ENCODE results near the gene TBC1D19.
"Not testable (repeated sequence)": the region's sequence is repeated elsewhere in the genome, so short reads cannot be mapped to it uniquely, and the experiment has no call there.

Gene TBC1D19

DNA sequence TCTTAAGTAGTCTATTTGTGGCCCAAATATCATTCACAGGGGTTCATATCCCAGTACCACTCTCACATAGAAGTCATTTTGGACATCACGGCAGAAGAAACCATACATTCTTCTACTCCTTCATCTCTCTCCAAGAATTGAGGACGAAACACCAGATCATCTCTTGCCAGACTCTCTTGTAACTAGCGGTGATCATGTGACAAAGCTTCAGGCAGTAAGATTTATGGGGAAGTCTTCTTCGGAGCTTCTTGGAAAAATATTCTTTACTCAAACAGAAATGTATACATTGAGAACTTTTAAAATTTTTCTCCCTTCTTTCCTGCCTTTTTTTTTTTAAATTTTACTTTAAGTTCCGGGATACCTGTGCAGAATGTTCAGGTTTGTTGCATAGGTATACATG, 4.7 kb upstream of the TBC1D19 start:
- H3K27me3 ChIP-seq (ENCODE audit: insufficient read depth, low read length): no peaks in the 10 kb centered on the region
- no peak overlapping the region for H3K9ac ChIP-seq (ENCODE audit: low read length)
- H3K4me2 ChIP-seq (ENCODE audit: low read length): no peak overlapping the region
- no peaks in the 10 kb centered on the region for H3K79me2 ChIP-seq (ENCODE audit: insufficient read depth, low read length)
- H3K36me3 ChIP-seq (ENCODE audit: insufficient read depth, low read length): no peaks in the 10 kb centered on the region
- no peaks in the 10 kb centered on the region for H3F3A ChIP-seq (ENCODE audit: insufficient read depth, low read length)
- peaks cover 9% of the 10 kb centered on the region for H3K4me1 ChIP-seq (ENCODE audit: insufficient read depth, low read length, severe bottlenecking)
- H4K20me1 ChIP-seq (ENCODE audit: insufficient read depth, low read length): no peaks in the 10 kb centered on the region
- H3K9me2 ChIP-seq (ENCODE audit: low read depth, low read length): no peaks in the 10 kb centered on the region
- H3K9me3 ChIP-seq (ENCODE audit: low read length): no peaks in the 10 kb centered on the region
- H2AFZ ChIP-seq (ENCODE audit: low read length): no peak overlapping the region
- TF ChIP-seq, protein P1, sequence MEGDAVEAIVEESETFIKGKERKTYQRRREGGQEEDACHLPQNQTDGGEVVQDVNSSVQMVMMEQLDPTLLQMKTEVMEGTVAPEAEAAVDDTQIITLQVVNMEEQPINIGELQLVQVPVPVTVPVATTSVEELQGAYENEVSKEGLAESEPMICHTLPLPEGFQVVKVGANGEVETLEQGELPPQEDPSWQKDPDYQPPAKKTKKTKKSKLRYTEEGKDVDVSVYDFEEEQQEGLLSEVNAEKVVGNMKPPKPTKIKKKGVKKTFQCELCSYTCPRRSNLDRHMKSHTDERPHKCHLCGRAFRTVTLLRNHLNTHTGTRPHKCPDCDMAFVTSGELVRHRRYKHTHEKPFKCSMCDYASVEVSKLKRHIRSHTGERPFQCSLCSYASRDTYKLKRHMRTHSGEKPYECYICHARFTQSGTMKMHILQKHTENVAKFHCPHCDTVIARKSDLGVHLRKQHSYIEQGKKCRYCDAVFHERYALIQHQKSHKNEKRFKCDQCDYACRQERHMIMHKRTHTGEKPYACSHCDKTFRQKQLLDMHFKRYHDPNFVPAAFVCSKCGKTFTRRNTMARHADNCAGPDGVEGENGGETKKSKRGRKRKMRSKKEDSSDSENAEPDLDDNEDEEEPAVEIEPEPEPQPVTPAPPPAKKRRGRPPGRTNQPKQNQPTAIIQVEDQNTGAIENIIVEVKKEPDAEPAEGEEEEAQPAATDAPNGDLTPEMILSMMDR (IDR thresholded peaks at IDR 0.05; ENCODE audit: low read length): no peak
- no peak for TF ChIP-seq EZH2 (IDR thresholded peaks at IDR 0.05; ENCODE audit: borderline replicate concordance, low read length)
- H3K4me3 ChIP-seq (ENCODE audit: low read depth, low read length, poor library complexity, severe bottlenecking): no peak overlapping the region
- no peak overlapping the region for H3K27ac ChIP-seq (ENCODE audit: low read depth, low read length, poor library complexity, severe bottlenecking)

GRCh38 chr4:26581341-26581740, 2.5 kb upstream of the TBC1D19 start:
- H3K27ac ChIP-seq (ENCODE audit: low read depth, low read length, poor library complexity, severe bottlenecking); H3K4me3 ChIP-seq (ENCODE audit: low read depth, low read length, poor library complexity, severe bottlenecking); H3F3A ChIP-seq (ENCODE audit: insufficient read depth, low read length); H4K20me1 ChIP-seq (ENCODE audit: insufficient read depth, low read length); H3K9me3 ChIP-seq (ENCODE audit: low read length); H3K36me3 ChIP-seq (ENCODE audit: insufficient read depth, low read length); H3K4me2 ChIP-seq (ENCODE audit: low read length); H2AFZ ChIP-seq (ENCODE audit: low read length); H3K9ac ChIP-seq (ENCODE audit: low read length); H3K79me2 ChIP-seq (ENCODE audit: insufficient read depth, low read length); H3K27me3 ChIP-seq (ENCODE audit: insufficient read depth, low read length); H3K9me2 ChIP-seq (ENCODE audit: low read depth, low read length): not testable (repeated sequence)
- H3K4me1 ChIP-seq (ENCODE audit: insufficient read depth, low read length, severe bottlenecking): peaks cover 17% of the 10 kb centered on the region

- Histone ChIP-seq H3K4me2 (ENCODE audit: low read length) (peak overlapping the region; percentile 73), H3K27me3 (ENCODE audit: insufficient read depth, low read length) (no peaks in the 10 kb centered on the region), H3K79me2 (ENCODE audit: insufficient read depth, low read length) (no peaks in the 10 kb centered on the region), H3K27ac (ENCODE audit: low read depth, low read length, poor library complexity, severe bottlenecking) (peak overlapping the region; percentile 78), H4K20me1 (ENCODE audit: insufficient read depth, low read length) (no peaks in the 10 kb centered on the region), H3F3A (ENCODE audit: insufficient read depth, low read length) (no peaks in the 10 kb centered on the region), H3K36me3 (ENCODE audit: insufficient read depth, low read length) (no peaks in the 10 kb centered on the region), H2AFZ (ENCODE audit: low read length) (peak overlapping the region; percentile 95), H3K9me2 (ENCODE audit: low read depth, low read length) (no peaks in the 10 kb centered on the region), H3K9ac (ENCODE audit: low read length) (peak overlapping the region; percentile 56; the same call in 1 of the 2 replicates), H3K9me3 (ENCODE audit: low read length) (no peaks in the 10 kb centered on the region), H3K4me3 (ENCODE audit: low read depth, low read length, poor library complexity, severe bottlenecking) (peak overlapping the region; percentile 76), H3K4me1 (ENCODE audit: insufficient read depth, low read length, severe bottlenecking) (peaks cover 17% of the 10 kb centered on the region)
- no peak for TF ChIP-seq EZH2 (IDR thresholded peaks at IDR 0.05; ENCODE audit: borderline replicate concordance, low read length)
- TF ChIP-seq, protein P1 (IDR thresholded peaks at IDR 0.05; ENCODE audit: low read length): no peak
Observed at GRCh38 chr4:26583538-26583864, 383 bp upstream of the TBC1D19 start.

GRCh38 chr4:26584725-26585124, 841 bp downstream of the TBC1D19 start:
- Histone ChIP-seq H4K20me1 (ENCODE audit: insufficient read depth, low read length) (no peaks in the 10 kb centered on the region), H3K27me3 (ENCODE audit: insufficient read depth, low read length) (no peaks in the 10 kb centered on the region), H3F3A (ENCODE audit: insufficient read depth, low read length) (no peaks in the 10 kb centered on the region), H3K79me2 (ENCODE audit: insufficient read depth, low read length) (no peaks in the 10 kb centered on the region), H3K9me2 (ENCODE audit: low read depth, low read length) (no peaks in the 10 kb centered on the region), H3K4me1 (ENCODE audit: insufficient read depth, low read length, severe bottlenecking) (peaks cover 17% of the 10 kb centered on the region), H2AFZ (ENCODE audit: low read length) (no peak overlapping the region), H3K4me2 (ENCODE audit: low read length) (peak overlapping the region; percentile 73), H3K9me3 (ENCODE audit: low read length) (no peaks in the 10 kb centered on the region), H3K9ac (ENCODE audit: low read length) (peak overlapping the region; percentile 63), H3K27ac (ENCODE audit: low read depth, low read length, poor library complexity, severe bottlenecking) (no peak overlapping the region), H3K36me3 (ENCODE audit: insufficient read depth, low read length) (no peaks in the 10 kb centered on the region), H3K4me3 (ENCODE audit: low read depth, low read length, poor library complexity, severe bottlenecking) (peak overlapping the region; percentile 76)
- TF ChIP-seq, protein P1 (IDR thresholded peaks at IDR 0.05; ENCODE audit: low read length): no peak
- no peak for TF ChIP-seq EZH2 (IDR thresholded peaks at IDR 0.05; ENCODE audit: borderline replicate concordance, low read length)
